Effector memory CD8-positive, alpha-beta T cell (primary cell): ENCODE measurements around the gene IFT52.
A peak's percentile ranks its signal among the peaks of the same experiment; 100 is the strongest.

ENCODE experiments used
- ATAC-seq: fragments of 150-1000 bp; cut with Tn5 transposase; replicated peaks from 2 replicates; pipeline ENCODE4 v1.10.0; 2021; ENCODE audit warnings: mild to moderate bottlenecking, moderate library complexity
- DNase-seq, 3 experiments: peaks; one replicate each; pipeline ENCODE4 v3.0.0; 2021
- H3K27ac Mint-ChIP-seq, 2 donors: one replicate each; pipeline ENCODE4 v1.8.0; 2022; ENCODE audit warnings: mild to moderate bottlenecking in 2 of 2, mixed read lengths in 2 of 2, moderate library complexity in 2 of 2
- H3K27me3 Mint-ChIP-seq, 2 donors: one replicate each; pipeline ENCODE4 v1.8.0; 2022; ENCODE audit warnings: mixed read lengths in 2 of 2
- H3K36me3 Mint-ChIP-seq: one replicate; pipeline ENCODE4 v1.8.0; 2022; ENCODE audit warnings: mild to moderate bottlenecking, moderate library complexity, mixed read lengths; ENCODE audit not compliant: insufficient read depth
- H3K4me1 Mint-ChIP-seq, 2 donors: one replicate each; pipeline ENCODE4 v1.8.0; 2022; ENCODE audit warnings: low read depth in 2 of 2, mixed read lengths in 2 of 2
- H3K4me3 Mint-ChIP-seq, 2 donors: one replicate each; pipeline ENCODE4 v1.8.0; 2022; ENCODE audit warnings: mild to moderate bottlenecking in 2 of 2, mixed read lengths in 2 of 2, moderate library complexity in 2 of 2
- H3K9me3 Mint-ChIP-seq, 2 donors: one replicate each; pipeline ENCODE4 v1.8.0; 2022; ENCODE audit warnings: mixed read lengths in 2 of 2

Gene IFT52

DNA sequence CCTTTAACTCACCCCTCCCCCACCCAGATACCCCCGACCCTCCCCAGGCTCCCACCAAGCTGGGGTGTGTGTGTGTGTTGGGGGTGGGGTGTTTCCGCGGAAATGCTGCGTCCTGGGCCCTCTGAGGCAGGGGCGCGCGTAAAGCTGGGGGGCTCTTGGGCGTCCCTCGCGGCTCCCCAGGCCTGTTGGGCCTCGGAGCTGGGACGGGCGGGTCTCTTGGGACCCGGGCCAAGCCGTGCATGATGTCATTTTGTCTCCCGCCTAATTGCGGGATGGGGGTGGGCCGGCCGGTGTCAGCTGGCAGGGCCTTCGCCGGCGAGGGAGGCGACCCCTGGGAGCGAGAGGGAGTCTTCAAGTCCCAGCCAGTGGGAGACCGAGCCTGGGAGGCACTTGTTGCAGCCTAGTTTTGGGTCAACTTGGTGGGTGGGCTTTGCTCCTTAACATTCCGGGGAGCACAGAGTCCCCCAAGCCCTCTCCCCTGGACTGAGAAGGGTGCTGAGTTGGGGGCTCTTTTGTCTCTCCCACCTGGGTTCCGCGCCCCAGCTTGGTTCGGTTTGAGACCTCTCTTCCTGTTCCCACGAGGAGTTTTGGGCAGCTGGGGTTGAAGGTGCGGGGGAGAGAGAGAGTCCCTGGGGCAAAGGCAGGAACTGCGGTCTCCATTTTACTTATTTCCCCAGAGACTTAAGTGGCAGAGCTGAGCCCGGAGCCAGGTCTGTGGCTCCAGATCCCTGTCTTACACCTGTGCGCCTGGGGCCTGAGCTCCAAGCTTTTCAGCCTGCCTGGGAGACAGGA is 76.8 kb downstream of the IFT52 start:
- no peaks in the 10 kb centered on the region for H3K9me3 Mint-ChIP-seq
- no peak overlapping the region for H3K27ac Mint-ChIP-seq
- peak overlapping the region; percentile 37 to 48 for H3K4me3 Mint-ChIP-seq
- ATAC-seq (no peak), DNase-seq (no peak)
- peaks cover 2% of the 10 kb centered on the region for H3K36me3 Mint-ChIP-seq
- peaks cover 0 to 1% of the 10 kb centered on the region in 2 donors for H3K4me1 Mint-ChIP-seq
- H3K27me3 Mint-ChIP-seq, result peaks cover 14 to 36% of the 10 kb centered on the region in 2 donors

GRCh38 chr20:43669332-43669731 is 78.6 kb downstream of the IFT52 start:
- Mint-ChIP-seq H3K9me3 (no peaks in the 10 kb centered on the region), H3K27ac (no peak overlapping the region), H3K4me1 (peaks cover 0 to 1% of the 10 kb centered on the region in 2 donors), H3K4me3 (no peak overlapping the region), H3K36me3 (peaks cover 6% of the 10 kb centered on the region), H3K27me3 (peaks cover 14 to 42% of the 10 kb centered on the region in 2 donors)
- DNase-seq, result no peak
- no peak for ATAC-seq

GRCh38 chr20:43670423-43670822 is 79.7 kb downstream of the IFT52 start:
- H3K36me3 Mint-ChIP-seq, result peaks cover 6% of the 10 kb centered on the region
- DNase-seq, result no peak
- H3K4me3 Mint-ChIP-seq, result no peak overlapping the region
- ATAC-seq, result no peak
- H3K27me3 Mint-ChIP-seq, result peaks cover 13 to 37% of the 10 kb centered on the region in 2 donors
- peaks cover 0 to 1% of the 10 kb centered on the region in 2 donors for H3K4me1 Mint-ChIP-seq
- no peaks in the 10 kb centered on the region for H3K9me3 Mint-ChIP-seq
- no peak overlapping the region for H3K27ac Mint-ChIP-seq

DNA sequence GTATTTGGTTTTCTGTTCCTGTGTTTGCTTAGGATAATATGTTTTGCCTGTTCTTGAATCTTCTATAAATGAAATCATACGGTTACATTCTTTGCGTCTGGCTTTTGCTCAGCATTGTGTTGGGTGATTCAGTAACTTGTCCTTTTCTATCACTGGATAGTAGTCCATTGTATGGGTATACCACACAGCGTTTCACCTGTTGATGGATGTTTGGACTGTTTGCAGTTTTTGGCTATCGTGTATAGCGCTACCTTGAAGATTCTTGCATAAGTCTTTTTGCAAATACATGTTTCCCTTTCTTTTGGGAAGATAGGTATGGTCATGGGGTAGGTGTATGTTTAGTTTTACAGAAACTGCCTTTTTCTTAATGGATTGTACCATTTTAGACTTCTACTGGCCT is 85.6 kb downstream of the IFT52 start:
- ATAC-seq (no peak), DNase-seq (no peak)
- Mint-ChIP-seq H3K9me3 (no peaks in the 10 kb centered on the region), H3K27me3 (peaks cover 0 to 7% of the 10 kb centered on the region in 2 donors), H3K4me1 (no peaks in the 10 kb centered on the region), H3K36me3 (peaks cover 8% of the 10 kb centered on the region), H3K27ac (peak overlapping the region in 1 of 2 donors; percentile 76), H3K4me3 (no peak overlapping the region)

DNA sequence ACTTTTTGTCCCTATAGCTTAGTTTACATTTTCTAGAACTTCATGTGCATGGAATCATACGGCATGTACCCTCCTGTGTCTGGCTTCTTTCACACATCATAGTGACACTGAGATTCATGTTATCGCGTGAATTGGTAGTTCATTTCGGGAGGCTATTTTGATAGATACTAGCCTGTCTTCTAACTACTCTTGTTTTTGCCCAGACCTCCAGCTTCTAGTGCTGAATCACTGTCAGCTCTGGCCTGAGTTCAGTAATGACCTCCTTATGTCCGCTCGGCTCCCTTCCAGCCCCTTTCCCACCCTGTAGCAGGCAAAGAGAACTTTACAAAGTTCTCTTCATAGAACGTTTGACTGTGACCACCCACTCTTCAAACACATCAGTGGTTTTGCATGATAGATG is 90.2 kb downstream of the IFT52 start:
- Mint-ChIP-seq H3K9me3 (no peaks in the 10 kb centered on the region), H3K36me3 (peaks cover 2% of the 10 kb centered on the region), H3K27ac (peak overlapping the region in 1 of 2 donors; percentile 71), H3K27me3 (no peaks in the 10 kb centered on the region), H3K4me3 (no peak overlapping the region), H3K4me1 (no peaks in the 10 kb centered on the region)
- no peak for DNase-seq
- ATAC-seq, result no peak

DNA sequence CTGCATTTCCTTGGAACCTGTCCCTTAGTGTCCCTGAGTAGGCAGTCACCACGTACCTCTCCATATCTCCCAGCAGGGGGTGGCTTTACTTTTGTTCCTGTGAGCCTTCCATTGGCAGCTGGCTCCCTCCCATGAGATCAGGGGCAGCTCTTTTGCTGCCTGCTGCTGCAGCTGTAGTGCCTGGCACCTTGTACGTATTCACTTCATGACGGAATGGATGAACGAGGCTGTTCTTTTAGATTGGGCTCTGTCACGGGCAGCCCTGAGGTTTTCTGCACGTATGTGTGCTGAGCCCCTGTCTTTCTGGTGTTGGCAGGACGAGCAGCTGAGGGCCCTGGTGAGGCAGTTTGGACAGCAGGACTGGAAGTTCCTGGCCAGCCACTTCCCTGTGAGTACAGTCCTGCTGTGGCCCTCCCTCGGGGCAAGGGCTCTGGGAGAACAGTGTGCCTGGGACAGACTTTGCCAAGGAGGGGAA is 90.8 kb downstream of the IFT52 start:
- DNase-seq, result no peak
- no peaks in the 10 kb centered on the region for H3K9me3 Mint-ChIP-seq
- no peaks in the 10 kb centered on the region for H3K4me1 Mint-ChIP-seq
- peak overlapping the region in 1 of 2 donors; percentile 71 for H3K27ac Mint-ChIP-seq
- H3K27me3 Mint-ChIP-seq, result no peaks in the 10 kb centered on the region
- peak; percentile 41 for ATAC-seq
- peaks cover 2% of the 10 kb centered on the region for H3K36me3 Mint-ChIP-seq
- H3K4me3 Mint-ChIP-seq, result no peak overlapping the region

- Mint-ChIP-seq H3K4me1 (no peaks in the 10 kb centered on the region), H3K4me3 (no peak overlapping the region), H3K27me3 (no peaks in the 10 kb centered on the region), H3K9me3 (no peaks in the 10 kb centered on the region), H3K36me3 (peaks cover 2% of the 10 kb centered on the region), H3K27ac (no peak overlapping the region)
- ATAC-seq (peak; percentile 76), DNase-seq (no peak)
These were observed 91.3 kb downstream of the IFT52 start for GRCh38 chr20:43681991-43682410.

DNA sequence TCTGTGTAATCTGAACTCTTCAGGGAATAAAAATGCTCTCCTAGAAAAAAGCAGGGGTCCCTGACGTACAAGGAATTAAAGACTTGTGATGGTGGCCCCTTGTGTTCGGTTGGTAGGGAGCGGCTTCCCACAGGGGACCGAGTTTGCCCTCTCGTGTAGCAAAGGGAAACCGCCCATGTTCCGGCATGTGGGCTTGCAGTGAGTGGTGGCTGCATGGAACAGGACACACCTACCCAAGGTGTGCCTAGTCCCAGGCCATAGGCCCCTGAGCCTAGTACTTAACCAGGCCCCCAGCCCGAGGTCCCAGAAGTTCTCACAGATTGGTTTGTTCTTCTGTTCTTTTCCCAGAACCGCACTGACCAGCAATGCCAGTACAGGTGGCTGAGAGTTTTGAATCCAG is 91.7 kb downstream of the IFT52 start:
- no peak overlapping the region for H3K4me3 Mint-ChIP-seq
- DNase-seq (no peak), ATAC-seq (no peak)
- H3K27me3 Mint-ChIP-seq, result no peaks in the 10 kb centered on the region
- H3K36me3 Mint-ChIP-seq, result peaks cover 2% of the 10 kb centered on the region
- no peak overlapping the region for H3K27ac Mint-ChIP-seq
- H3K9me3 Mint-ChIP-seq, result no peaks in the 10 kb centered on the region
- H3K4me1 Mint-ChIP-seq, result no peaks in the 10 kb centered on the region

DNA sequence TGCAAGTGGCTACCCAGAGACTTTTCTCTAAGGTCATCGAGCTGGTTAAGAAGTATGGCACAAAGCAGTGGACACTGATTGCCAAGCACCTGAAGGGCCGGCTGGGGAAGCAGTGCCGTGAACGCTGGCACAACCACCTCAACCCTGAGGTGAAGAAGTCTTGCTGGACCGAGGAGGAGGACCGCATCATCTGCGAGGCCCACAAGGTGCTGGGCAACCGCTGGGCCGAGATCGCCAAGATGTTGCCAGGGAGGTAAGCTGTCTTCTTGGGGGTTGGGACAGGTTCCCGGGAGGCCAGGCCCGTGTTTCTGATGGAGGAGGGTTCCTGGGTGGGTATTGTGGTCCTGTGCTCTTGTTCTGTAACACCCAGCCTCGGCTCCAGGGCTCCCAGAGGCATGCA is 96.1 kb downstream of the IFT52 start:
- no peak for ATAC-seq
- no peak for DNase-seq
- H3K36me3 Mint-ChIP-seq, result peaks cover 3% of the 10 kb centered on the region
- H3K27me3 Mint-ChIP-seq, result no peaks in the 10 kb centered on the region
- peak overlapping the region in 1 of 2 donors; percentile 19 for H3K27ac Mint-ChIP-seq
- no peaks in the 10 kb centered on the region for H3K4me1 Mint-ChIP-seq
- H3K4me3 Mint-ChIP-seq, result no peak overlapping the region
- H3K9me3 Mint-ChIP-seq, result no peaks in the 10 kb centered on the region

GRCh38 chr20:43689165-43689564 is 98.4 kb downstream of the IFT52 start:
- DNase-seq (no peak), ATAC-seq (no peak)
- Mint-ChIP-seq H3K36me3 (peaks cover 3% of the 10 kb centered on the region), H3K4me3 (no peak overlapping the region), H3K4me1 (no peaks in the 10 kb centered on the region), H3K27ac (peak overlapping the region in 1 of 2 donors; percentile 36), H3K27me3 (no peaks in the 10 kb centered on the region), H3K9me3 (no peaks in the 10 kb centered on the region)

- H3K4me1 Mint-ChIP-seq, result no peaks in the 10 kb centered on the region
- no peak for DNase-seq
- no peak overlapping the region for H3K27ac Mint-ChIP-seq
- ATAC-seq, result no peak
- H3K4me3 Mint-ChIP-seq, result no peak overlapping the region
- no peaks in the 10 kb centered on the region for H3K9me3 Mint-ChIP-seq
- H3K27me3 Mint-ChIP-seq, result no peaks in the 10 kb centered on the region
- peaks cover 3% of the 10 kb centered on the region for H3K36me3 Mint-ChIP-seq
These were observed 100.3 kb downstream of the IFT52 start for GRCh38 chr20:43690943-43691598.

GRCh38 chr20:43691928-43692524 is 101.3 kb downstream of the IFT52 start:
- DNase-seq (peak; percentile 23 to 36 (median 35)), ATAC-seq (no peak)
- H3K27me3 Mint-ChIP-seq, result no peaks in the 10 kb centered on the region

GRCh38 chr20:43694763-43695162 is 104.0 kb downstream of the IFT52 start:
- no peak for ATAC-seq
- Mint-ChIP-seq H3K4me1 (peaks cover 0 to 4% of the 10 kb centered on the region in 2 donors), H3K9me3 (no peaks in the 10 kb centered on the region), H3K27ac (peak overlapping the region in 1 of 2 donors; percentile 69), H3K36me3 (peaks cover 2% of the 10 kb centered on the region), H3K27me3 (no peaks in the 10 kb centered on the region), H3K4me3 (no peak overlapping the region)
- no peak for DNase-seq

More at GRCh38 chr20:43691928-43692524, 101.3 kb downstream of the IFT52 start:
- peaks cover 3% of the 10 kb centered on the region for H3K36me3 Mint-ChIP-seq
- H3K4me1 Mint-ChIP-seq, result no peaks in the 10 kb centered on the region
- H3K9me3 Mint-ChIP-seq, result no peaks in the 10 kb centered on the region
- H3K27ac Mint-ChIP-seq, result no peak overlapping the region
- no peak overlapping the region for H3K4me3 Mint-ChIP-seq
